Lower lobe of right lung (tissue), 2 donors: ENCODE data around the gene FBXO34. TPM values are rescaled to one million over a fixed set of nuclear protein-coding genes. Genes with fewer than 3 reads are reported as not detected.

Experiments
- ATAC-seq, 2 donors: fragments of 200-7000 bp; cut with Tn5 transposase; one replicate each; pipeline ENCODE4 v1.9.1; 2020 to 2022; ENCODE audit warnings: mild to moderate bottlenecking in 2 of 2, moderate library complexity in 2 of 2
- DNase-seq: peaks from one replicate; pipeline ENCODE4 v3.0.0-alpha.2; 2020
- H3K27ac ChIP-seq: fragments of 200-600 bp; one replicate; pipeline ENCODE4 v1.8.0; 2022
- H3K27me3 ChIP-seq: fragments of 200-600 bp; one replicate; pipeline ENCODE4 v1.8.0; 2022; ENCODE audit warnings: low read depth
- H3K36me3 ChIP-seq: fragments of 200-600 bp; one replicate; pipeline ENCODE4 v1.8.0; 2022; ENCODE audit warnings: mild to moderate bottlenecking
- H3K4me1 ChIP-seq: fragments of 200-600 bp; one replicate; pipeline ENCODE4 v1.8.0; 2022
- H3K4me3 ChIP-seq: fragments of 200-600 bp; one replicate; pipeline ENCODE4 v1.8.0; 2022; ENCODE audit warnings: mild to moderate bottlenecking
- H3K9me3 ChIP-seq: fragments of 200-600 bp; one replicate; pipeline ENCODE4 v1.8.0; 2022
- intact Hi-C: fragments of 100-400 bp; cut with DNase I; formaldehyde crosslinking; loops from one replicate; pipeline ENCODE4 v1.11.0; 2022
- total RNA-seq: library from RNA; stranded (reverse); fragmentation: NEBNext Ultra II Directional; extraction: Animal tissue kit (Norgen Biotek cat#: 25700); gene quantifications from one replicate; pipeline ENCODE4 v1.2.1, GENCODE V29; 2021
- TF ChIP-seq, protein P1 (sequence below): fragments of 200-600 bp; IDR thresholded peaks from one replicate; pipeline ENCODE4 v1.8.0; 2022; ENCODE audit warnings: antibody characterized with exemption, mild to moderate bottlenecking
- donor health status: DM: no; HTN: yes; CAD: no; lungs with severe emphysema.

Gene FBXO34
- total RNA-seq, 1 donor from 2014 or later: 34.7 TPM

DNA sequence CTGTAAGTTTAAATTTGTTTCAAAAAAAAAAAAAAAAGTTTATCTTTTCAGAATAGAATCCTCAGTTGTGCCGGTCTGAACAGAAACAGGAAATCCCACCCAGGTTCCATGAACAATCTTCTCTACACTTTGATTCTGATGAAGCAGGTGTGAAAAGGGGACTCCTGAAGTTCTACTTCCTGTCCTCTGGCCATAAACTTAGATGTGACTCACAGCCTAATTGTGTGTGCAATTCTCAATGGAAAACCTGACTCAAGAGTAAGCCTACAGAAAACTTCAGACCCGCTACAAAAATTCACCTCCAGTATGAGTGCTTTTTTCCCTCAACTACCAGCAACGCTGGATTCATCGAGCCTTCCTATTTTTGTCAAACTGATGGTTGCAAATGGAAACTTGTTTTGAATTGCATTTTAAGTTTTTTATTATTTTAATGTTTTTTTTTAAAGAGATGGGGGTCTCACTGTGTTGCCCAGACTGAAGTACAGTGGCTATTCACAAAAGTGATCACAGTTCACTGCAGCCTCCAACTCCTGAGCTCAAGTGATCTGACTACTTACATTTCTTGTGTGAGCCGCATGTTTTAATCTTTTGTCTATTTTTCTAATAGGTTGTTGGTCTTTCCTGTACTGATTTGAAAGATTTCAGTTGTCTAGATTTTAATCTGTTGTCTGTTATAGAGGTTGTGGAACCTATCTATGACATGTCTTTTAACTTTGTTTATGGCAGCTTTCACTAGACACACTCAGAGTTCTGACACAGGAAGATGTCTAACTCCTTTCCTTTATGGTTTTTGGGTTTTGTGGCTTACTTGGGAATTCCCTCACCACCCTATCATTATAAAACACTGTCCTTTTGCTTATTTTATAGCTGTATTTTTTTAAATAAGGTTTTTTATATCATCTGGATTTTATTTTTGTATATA lies 102.8 kb downstream of the FBXO34 start:
- H3K27me3 ChIP-seq: no peaks in the 10 kb centered on the region
- DNase-seq (no peak), ATAC-seq (no peak)
- H3K27ac ChIP-seq: no peak overlapping the region
- intact Hi-C loops: no loop called here
- TF ChIP-seq, protein P1, sequence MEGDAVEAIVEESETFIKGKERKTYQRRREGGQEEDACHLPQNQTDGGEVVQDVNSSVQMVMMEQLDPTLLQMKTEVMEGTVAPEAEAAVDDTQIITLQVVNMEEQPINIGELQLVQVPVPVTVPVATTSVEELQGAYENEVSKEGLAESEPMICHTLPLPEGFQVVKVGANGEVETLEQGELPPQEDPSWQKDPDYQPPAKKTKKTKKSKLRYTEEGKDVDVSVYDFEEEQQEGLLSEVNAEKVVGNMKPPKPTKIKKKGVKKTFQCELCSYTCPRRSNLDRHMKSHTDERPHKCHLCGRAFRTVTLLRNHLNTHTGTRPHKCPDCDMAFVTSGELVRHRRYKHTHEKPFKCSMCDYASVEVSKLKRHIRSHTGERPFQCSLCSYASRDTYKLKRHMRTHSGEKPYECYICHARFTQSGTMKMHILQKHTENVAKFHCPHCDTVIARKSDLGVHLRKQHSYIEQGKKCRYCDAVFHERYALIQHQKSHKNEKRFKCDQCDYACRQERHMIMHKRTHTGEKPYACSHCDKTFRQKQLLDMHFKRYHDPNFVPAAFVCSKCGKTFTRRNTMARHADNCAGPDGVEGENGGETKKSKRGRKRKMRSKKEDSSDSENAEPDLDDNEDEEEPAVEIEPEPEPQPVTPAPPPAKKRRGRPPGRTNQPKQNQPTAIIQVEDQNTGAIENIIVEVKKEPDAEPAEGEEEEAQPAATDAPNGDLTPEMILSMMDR: no peak
- no peak overlapping the region for H3K4me3 ChIP-seq
- H3K9me3 ChIP-seq: no peaks in the 10 kb centered on the region
- no peaks in the 10 kb centered on the region for H3K4me1 ChIP-seq
- peaks cover 58% of the 10 kb centered on the region for H3K36me3 ChIP-seq

DNA sequence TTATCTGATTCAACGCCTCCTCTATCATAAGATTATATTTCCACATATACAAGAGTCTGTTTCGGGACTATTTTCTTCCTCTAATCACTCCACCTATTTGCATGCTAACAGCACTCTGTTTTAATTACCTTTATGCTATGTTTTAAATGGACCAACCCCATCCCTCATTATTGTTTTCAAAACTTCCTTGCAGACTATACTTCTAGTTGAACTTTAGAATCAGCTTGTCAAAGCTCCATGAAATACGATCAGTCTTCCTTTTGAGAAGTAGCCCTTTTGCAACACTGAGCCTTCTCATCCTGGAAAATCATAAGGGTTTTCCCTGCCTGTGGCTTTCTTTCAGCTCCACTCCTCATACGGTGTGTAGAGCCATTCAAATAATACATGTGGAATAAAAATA lies 103.5 kb downstream of the FBXO34 start:
- Histone ChIP-seq H3K4me1 (no peaks in the 10 kb centered on the region), H3K4me3 (no peak overlapping the region), H3K36me3 (peaks cover 58% of the 10 kb centered on the region), H3K27ac (no peak overlapping the region), H3K27me3 (no peaks in the 10 kb centered on the region), H3K9me3 (no peaks in the 10 kb centered on the region)
- intact Hi-C loops: no loop called here
- DNase-seq (no peak), ATAC-seq (no peak)
- TF ChIP-seq, protein P1: no peak

DNA sequence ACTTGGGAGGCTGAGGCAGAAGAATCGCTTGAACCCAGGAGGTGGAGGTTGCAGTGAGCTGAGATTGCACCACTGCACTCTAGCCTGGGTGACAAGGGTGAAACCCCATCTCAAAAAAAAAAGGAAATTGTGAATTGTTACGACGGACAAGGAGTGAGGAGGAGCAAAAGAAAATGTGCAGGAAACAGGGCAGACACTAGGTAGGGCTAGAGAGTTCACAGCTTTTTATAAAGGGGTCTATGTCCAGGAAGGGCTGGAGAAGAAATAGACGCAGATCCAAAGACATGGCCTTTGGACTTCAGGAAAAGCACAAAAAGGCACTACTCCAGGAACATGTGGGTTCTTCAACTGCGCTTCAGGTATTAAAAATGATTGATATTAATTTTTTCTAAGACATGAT lies 106.0 kb downstream of the FBXO34 start:
- TF ChIP-seq, protein P1: no peak
- intact Hi-C loops: no loop called here
- DNase-seq (no peak), ATAC-seq (no peak)
- H3K27me3 ChIP-seq: no peaks in the 10 kb centered on the region
- no peaks in the 10 kb centered on the region for H3K4me1 ChIP-seq
- no peak overlapping the region for H3K4me3 ChIP-seq
- H3K27ac ChIP-seq: no peak overlapping the region
- H3K36me3 ChIP-seq: peaks cover 78% of the 10 kb centered on the region
- H3K9me3 ChIP-seq: no peaks in the 10 kb centered on the region

DNA sequence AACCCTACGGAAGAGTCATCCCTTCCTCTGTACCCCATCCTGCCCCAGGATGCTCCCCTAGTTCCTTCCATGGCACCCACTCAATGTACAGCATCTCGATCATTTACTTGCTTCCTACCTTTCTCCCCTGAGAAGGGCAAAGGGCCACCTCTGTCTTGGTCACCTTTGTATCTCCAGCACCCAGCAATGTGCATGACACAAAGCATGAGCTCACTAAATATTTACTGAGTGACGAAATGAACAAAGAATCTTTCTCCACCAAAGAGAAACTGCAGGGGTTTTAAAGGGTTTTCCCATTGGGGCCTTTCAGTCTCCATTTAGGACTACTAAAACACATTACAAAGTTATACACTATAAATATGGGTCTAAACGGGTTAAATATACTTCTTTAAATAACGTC lies 109.8 kb downstream of the FBXO34 start:
- TF ChIP-seq, protein P1: no peak
- ATAC-seq (no peak), DNase-seq (no peak)
- H3K27ac ChIP-seq: no peak overlapping the region
- H3K4me1 ChIP-seq: no peaks in the 10 kb centered on the region
- peaks cover 97% of the 10 kb centered on the region for H3K36me3 ChIP-seq
- no peaks in the 10 kb centered on the region for H3K27me3 ChIP-seq
- no peak overlapping the region for H3K4me3 ChIP-seq
- no peaks in the 10 kb centered on the region for H3K9me3 ChIP-seq
- intact Hi-C loops: no loop called here

DNA sequence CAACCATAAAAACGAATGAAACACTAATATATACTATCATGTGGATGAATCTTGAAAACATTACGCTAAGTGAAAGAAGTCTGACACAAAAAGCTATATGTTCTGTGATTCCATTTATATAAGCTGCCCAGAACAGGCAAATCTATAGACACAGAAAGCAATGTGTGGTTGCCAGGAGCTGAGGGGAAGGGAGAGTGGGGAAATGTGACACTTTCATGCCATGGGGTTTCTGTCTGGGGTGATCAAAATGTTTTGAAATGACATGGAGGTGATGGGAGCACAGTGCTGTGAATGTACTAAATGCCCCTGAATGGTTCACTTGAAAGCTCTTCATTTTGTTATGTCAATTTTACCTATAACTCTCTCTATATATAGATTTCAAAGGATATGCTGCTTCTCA lies 110.3 kb downstream of the FBXO34 start:
- Histone ChIP-seq H3K4me1 (no peaks in the 10 kb centered on the region), H3K4me3 (no peak overlapping the region), H3K27me3 (no peaks in the 10 kb centered on the region), H3K36me3 (peaks cover 97% of the 10 kb centered on the region), H3K27ac (no peak overlapping the region), H3K9me3 (no peaks in the 10 kb centered on the region)
- intact Hi-C loops: no loop called here
- ATAC-seq (no peak), DNase-seq (no peak)
- TF ChIP-seq, protein P1: no peak
